Measurements from ENCODE around the gene TAF5L. TPM values are rescaled to one million over a fixed set of nuclear protein-coding genes. Genes with fewer than 3 reads are reported as not detected.

TAF5L gene
- total and polyA plus RNA-seq, 8 donors = 15.9 to 21.6 (median 18.7) TPM

DNA sequence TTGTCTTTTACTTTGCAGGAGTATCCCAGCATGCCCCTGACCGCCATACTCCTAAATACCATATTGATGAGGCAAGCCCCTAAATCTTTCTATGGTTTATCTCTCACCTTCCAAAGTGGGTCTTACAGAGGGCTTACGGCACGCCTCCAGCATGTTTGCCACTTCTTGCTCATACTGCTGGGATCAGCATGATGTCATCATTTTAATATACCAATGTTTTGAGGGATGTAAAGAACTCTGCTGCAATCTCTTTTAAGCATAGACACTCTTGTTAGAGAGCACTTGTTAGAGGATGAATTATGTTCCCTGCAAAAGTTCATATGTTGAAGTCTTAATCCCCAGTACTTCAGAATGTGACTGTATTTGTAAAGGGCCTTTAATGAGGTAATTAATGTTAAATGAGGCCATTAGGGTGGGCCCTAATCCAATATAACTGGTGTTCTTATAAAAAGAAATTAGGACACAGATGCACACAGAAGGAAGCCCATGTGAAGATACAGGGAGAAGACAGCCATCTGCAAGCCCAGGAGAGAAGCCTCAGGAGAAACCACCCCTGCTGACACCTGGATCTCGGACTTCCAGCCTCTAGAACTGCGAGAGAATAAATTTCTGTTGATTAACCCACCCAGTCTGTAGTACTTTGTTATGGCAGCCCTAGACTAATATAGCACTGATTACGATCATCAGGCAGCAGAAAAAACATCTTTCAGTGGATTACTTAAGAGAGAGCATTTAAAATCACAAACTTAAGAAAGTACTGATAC is 51.1 kb downstream of the TAF5L start:
- H3K27me3 ChIP-seq = no peaks in the 10 kb centered on the region
- H3K4me1 ChIP-seq = peaks cover 3 to 14% of the 10 kb centered on the region in 2 donors
- H3K9me3 ChIP-seq = no peaks in the 10 kb centered on the region
- no peak overlapping the region for H3K27ac ChIP-seq
- no peak overlapping the region for H3K4me3 ChIP-seq
- intact Hi-C loops (cut with DNase I) = no loop called here
- ATAC-seq (no peak), DNase-seq (no peak)
- TF ChIP-seq, protein P1, sequence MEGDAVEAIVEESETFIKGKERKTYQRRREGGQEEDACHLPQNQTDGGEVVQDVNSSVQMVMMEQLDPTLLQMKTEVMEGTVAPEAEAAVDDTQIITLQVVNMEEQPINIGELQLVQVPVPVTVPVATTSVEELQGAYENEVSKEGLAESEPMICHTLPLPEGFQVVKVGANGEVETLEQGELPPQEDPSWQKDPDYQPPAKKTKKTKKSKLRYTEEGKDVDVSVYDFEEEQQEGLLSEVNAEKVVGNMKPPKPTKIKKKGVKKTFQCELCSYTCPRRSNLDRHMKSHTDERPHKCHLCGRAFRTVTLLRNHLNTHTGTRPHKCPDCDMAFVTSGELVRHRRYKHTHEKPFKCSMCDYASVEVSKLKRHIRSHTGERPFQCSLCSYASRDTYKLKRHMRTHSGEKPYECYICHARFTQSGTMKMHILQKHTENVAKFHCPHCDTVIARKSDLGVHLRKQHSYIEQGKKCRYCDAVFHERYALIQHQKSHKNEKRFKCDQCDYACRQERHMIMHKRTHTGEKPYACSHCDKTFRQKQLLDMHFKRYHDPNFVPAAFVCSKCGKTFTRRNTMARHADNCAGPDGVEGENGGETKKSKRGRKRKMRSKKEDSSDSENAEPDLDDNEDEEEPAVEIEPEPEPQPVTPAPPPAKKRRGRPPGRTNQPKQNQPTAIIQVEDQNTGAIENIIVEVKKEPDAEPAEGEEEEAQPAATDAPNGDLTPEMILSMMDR (IDR thresholded peaks at IDR 0.05) = no peak
- H3K36me3 ChIP-seq = no peaks in the 10 kb centered on the region

DNA sequence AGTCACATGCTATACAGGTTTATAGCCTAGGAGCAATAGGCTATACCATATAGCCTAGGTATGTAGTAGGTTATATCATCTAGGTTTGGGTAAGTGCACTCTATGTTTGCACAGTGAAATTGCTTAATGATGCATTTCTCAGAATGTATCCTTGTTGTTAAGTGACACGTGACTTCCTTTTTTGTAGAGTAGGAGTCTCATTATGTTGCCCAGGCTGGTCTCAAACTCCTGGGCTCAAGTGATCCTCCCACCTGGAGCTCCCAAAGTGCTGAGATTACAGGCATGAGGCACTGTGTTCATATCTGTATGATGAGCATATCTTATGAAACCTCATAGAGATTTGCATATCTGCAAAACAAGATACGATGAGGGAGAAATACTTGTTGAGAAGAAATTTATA is 53.6 kb downstream of the TAF5L start:
- DNase-seq = no peak
- intact Hi-C loops (cut with DNase I) = no loop called here
- ATAC-seq = no peak

DNA sequence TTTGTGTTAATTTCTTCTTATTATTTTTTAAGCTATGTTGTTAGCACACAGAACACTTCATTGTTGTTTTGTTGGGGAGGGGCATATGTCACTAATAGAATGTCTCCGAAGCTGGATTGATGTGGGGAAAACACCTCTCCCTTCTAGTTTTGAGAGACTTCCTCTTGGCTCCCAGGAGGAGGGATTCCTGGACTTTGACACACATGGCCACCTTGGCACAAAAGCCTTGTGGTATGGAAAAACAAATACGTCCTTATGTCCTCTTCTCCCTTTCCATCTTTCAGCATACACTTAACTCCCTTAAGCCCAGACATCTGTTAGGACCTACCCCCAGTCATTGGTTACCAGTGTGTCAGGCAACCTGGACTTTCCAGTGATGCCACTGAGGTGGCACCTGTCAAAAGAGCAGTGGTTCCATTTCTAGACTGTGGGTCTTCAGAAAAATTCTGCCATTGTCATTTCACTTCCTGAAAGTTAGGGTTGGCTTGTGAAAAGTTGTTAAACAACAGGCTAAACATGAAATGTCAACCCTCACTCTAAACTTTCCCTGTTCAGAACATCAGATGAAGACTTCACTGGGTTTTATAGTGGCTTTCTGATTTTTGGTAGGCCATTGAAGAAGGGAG is 54.9 kb downstream of the TAF5L start:
- intact Hi-C loops (cut with DNase I) = no loop called here
- TF ChIP-seq, protein P1 (IDR thresholded peaks at IDR 0.05) = no peak
- Histone ChIP-seq H3K9me3 (no peaks in the 10 kb centered on the region), H3K27me3 (no peaks in the 10 kb centered on the region), H3K27ac (no peak overlapping the region), H3K36me3 (no peaks in the 10 kb centered on the region), H3K4me3 (no peak overlapping the region), H3K4me1 (no peaks in the 10 kb centered on the region)
- no peak for DNase-seq
- ATAC-seq = no peak

More for the DNA sequence above, 53.6 kb downstream of the TAF5L start:
- no peaks in the 10 kb centered on the region for H3K9me3 ChIP-seq
- H3K27me3 ChIP-seq = no peaks in the 10 kb centered on the region
- H3K36me3 ChIP-seq = no peaks in the 10 kb centered on the region
- TF ChIP-seq, protein P1 (IDR thresholded peaks at IDR 0.05) = no peak
- no peak overlapping the region for H3K27ac ChIP-seq
- no peak overlapping the region for H3K4me3 ChIP-seq
- no peaks in the 10 kb centered on the region for H3K4me1 ChIP-seq

DNA sequence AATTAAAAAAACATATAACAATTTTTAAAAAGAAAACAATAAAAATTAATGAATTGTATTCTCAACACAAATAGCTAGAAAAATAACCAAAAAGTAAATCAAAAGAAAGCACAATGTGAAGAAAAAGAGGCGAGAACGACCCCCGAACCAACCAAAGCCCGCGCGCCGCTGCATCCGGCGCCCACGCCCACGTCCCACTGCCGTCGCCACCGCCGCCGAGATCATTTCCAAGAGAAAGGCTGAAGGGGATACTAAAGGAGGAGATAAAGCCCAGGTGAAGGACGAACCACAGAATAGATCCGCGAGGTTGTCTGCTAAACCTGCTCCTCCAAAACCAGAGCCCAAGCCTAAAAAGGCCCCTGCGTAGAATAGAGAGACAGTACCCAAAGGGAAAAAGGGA is 55.6 kb downstream of the TAF5L start:
- TF ChIP-seq, protein P1 (IDR thresholded peaks at IDR 0.05) = no peak
- no peak for DNase-seq

DNA sequence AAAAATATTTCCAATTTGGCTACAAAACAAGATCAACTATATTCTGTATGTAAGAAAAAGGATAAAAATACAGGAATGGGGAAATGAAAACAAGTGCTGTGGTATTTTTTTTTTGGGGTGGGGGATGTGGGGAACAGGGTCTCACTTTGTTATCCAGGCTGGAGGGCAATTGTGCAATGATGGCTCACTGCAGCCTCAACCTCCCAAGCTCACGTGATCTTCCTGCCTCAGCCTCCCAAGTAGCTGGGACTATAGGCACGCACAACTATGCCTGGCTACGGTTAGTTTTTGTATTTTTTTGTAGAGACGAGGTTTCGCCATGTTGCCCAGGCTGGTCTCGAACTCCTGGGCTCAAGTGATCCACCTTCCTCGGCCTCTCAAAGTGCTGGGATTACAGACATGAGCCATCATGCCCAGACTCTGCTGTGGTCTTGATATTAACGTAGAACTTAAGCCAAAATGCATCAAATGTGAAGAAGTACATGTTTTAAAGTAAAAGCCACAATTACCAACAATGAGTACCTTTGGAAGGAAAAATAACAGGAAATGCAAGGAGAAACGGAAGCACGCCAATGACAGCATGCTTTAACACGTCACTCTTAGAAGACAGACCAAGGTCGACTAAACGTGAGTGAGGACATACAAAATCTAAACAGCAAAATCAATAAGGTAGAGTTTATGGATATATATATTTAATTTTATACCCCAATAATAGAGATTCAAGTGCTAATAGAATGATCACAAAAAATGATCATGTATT is 58.6 kb downstream of the TAF5L start:
- H3K27ac ChIP-seq = no peak overlapping the region
- no peak for DNase-seq
- no peak for ATAC-seq
- H3K36me3 ChIP-seq = no peaks in the 10 kb centered on the region
- no peaks in the 10 kb centered on the region for H3K4me1 ChIP-seq
- H3K9me3 ChIP-seq = no peaks in the 10 kb centered on the region
- TF ChIP-seq, protein P1 (IDR thresholded peaks at IDR 0.05) = no peak
- no peaks in the 10 kb centered on the region for H3K27me3 ChIP-seq
- intact Hi-C loops (cut with DNase I) = no loop called here
- H3K4me3 ChIP-seq = no peak overlapping the region

More for the DNA sequence above, 55.6 kb downstream of the TAF5L start:
- no peak for ATAC-seq
- H3K27me3 ChIP-seq = no peaks in the 10 kb centered on the region
- H3K4me1 ChIP-seq = no peaks in the 10 kb centered on the region
- no peak overlapping the region for H3K4me3 ChIP-seq
- no peaks in the 10 kb centered on the region for H3K9me3 ChIP-seq
- no peaks in the 10 kb centered on the region for H3K36me3 ChIP-seq
- no peak overlapping the region for H3K27ac ChIP-seq
- intact Hi-C loops (cut with DNase I) = no loop called here
